GM19025 (cell line): Measurements from ENCODE around the gene MYL9.
"Not testable (repeated sequence)": the region's sequence is repeated elsewhere in the genome, so short reads cannot be mapped to it uniquely, and the experiment has no call there.

Experiments
- ATAC-seq: cut with Tn5 transposase; IDR thresholded peaks from one replicate; pipeline ENCODE4 v1.9.1; 2021; ENCODE audit warnings: mild to moderate bottlenecking, low read depth, moderate library complexity; ENCODE audit not compliant: unreplicated experiment

Gene MYL9

GRCh38 chr20:36541227-36541767, at the start of gene MYL9:
MYL9 (plus strand) TSS chr20:36541519; CDS start chr20:36544885, 3,366 bp downstream.
- ATAC-seq, result no peak

DNA sequence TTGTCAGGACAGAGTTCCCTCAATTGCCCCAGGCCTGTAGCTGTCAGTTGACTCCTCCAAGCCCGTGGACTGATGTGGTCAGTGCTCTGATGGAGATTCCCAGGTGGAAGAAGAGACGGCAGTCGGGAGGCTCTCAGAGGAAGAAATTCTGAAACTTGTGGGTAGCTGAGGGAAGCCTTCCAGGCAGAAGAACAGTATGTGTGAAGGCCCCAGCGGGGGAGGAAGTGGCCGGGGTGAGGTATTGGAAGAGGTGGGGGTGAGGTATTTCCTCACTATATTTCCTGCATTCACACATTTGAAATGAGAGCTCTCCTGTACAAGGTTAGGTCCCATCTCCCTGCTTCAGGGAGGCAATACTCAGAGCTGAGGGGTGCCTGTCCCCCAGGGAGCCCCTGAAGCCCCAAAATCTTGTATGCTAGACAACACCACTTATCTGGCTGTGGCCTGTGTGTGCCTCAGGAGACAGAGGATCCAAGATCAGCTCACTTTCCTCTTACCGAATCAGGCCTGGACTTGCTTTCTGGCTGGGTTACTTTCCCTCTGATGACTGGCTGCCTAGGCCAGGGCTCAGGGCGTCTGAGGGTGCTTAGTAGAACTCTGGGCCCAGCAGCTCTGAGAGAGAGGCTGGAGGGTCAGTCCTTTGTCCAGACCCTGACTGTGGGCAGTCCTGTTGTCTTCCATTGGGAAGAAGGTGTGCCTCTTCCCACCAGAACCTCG, 49.3 kb upstream of the MYL9 start:
- no peak for ATAC-seq

DNA sequence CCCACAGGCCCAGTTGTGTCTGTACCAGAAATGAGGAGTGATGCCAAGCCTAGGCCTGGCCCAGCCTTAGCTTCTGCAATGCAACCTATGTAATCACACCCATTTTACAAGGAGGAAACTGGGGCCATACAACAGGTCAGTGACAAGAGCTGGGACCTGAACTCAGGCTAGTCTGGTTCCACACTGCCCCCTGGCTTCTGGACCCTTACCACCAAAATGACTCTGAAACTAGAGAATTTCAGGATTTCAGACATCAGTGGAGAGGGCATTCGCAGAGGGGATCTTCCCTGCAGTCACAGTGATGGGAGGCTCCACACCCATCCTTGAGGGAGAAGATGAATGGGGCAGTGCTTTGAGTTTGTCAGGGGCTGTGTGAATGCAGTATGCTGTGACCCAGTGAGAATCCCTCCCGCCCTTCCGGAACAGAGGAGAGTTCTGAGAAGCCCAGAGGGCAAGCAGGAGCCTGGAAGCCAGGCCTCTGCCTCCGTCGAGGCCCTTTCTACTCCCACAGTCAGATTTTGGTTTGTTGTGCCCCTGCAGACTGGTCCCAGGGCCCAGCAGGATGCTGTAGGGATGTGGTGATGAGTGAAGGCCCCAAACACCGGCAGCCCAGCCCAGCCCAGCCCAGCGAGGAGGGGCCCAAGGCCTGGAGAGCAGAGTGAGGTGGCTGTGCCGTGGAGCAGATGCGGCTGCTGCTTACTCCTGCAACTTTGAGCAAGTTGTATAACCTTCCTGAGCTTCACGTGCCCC, 48.1 kb upstream of the MYL9 start:
- ATAC-seq, result no peak

DNA sequence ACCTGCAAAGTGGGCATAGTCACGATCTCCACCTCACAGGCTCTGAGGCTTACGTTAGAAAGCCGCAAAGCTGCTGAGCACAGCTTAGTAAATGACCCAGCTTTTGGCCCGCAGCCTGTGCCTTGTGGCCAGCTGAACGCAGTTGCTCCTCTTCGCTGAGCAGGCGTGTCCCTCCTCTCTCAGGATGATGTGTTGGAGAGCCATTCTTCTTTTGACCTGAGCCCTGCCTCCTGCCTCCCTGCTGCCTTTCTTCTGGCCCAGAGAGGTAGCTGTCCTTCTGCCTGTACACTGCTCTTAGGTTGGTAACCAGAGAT, 47.6 kb upstream of the MYL9 start:
- no peak for ATAC-seq

DNA sequence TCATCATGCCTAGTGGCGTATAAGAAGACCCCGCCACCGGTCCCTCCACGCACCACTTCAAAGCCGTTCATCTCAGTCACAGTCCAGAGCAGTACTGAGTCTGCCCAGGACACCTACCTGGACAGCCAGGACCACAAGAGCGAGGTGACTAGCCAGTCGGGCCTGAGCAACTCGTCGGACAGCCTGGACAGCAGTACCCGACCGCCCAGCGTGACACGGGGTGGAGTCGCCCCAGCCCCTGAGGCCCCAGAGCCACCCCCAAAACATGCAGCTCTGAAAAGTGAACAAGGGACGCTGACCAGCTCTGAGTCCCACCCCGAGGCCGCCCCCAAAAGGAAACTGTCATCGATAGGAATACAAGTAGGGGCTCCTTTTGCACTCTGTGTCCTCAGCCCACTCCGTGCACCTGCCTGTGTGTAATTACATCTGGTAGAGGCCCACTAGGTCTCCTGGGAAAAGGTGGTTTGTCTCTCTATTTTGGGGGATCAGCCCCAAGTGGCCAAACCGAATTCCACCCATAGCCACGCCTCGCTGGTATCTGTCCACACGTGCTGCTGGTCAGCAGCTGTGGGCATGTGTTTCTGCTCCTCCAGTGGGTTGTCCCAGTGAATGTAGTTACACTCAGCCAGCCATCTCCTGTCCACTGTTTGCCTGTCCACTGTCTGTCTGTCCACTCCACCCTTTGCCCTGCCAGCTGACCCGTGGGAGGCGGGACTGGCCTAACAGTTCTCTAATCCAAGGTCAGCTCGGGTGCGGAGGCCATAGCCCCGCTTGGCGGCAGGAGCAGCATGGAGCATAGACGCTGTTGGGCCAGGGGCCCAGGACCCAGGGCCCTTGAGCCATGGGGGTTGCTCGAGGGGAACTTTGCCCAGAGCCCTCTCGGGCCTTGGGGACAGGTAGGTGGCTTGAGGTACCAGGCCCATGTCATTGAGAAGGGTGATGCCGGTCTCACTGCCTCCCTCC, 44.3 kb upstream of the MYL9 start:
- ATAC-seq, result no peak

DNA sequence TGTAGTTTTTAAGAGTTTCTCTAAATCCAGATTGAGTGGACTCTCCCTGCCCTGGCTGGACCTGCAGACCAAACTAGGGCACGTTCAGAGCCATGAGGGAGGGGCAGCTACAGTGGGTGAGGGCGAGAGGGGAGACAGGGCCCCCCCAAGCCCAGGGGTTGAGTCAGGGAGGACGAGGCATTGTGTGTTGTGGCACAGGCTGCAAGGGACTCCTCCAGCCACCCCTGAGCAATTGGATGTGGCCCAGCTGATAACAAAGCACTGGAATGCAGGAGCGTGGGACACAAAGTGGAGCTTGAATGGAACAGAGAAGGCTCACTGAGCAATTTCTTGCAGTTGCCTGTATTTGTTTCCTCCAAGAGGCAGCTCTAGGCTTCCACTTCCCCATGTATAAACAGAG, 43.5 kb upstream of the MYL9 start:
- ATAC-seq, result no peak

- no peak for ATAC-seq
These were observed 42.7 kb upstream of the MYL9 start for GRCh38 chr20:36498386-36499179.

GRCh38 chr20:36499211-36499610, 42.1 kb upstream of the MYL9 start:
- ATAC-seq, result no peak

GRCh38 chr20:36499723-36500501, 41.4 kb upstream of the MYL9 start:
- ATAC-seq, result no peak

GRCh38 chr20:36501367-36502006, 39.8 kb upstream of the MYL9 start:
- ATAC-seq, result no peak

- ATAC-seq, result no peak
These were observed 37.0 kb upstream of the MYL9 start for GRCh38 chr20:36504295-36504694.

DNA sequence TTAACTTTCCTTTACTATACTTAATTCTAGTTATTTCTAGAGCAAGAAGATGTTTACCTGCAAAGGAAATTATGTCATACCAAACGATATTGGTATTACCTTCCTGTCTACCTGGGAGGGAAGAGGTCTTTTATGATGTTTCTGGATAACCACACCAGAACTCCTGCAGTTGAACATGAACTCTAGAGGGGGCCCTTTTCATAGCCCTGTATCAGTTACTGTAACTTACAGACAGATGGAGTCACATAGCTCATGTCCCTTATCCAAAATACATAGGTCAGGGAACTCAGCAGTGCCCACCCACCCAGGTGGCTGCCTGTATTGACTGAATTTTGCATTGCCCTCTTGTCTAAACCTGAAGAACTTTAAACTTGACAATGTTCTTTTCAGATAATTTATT, 35.1 kb upstream of the MYL9 start:
- no peak for ATAC-seq

DNA sequence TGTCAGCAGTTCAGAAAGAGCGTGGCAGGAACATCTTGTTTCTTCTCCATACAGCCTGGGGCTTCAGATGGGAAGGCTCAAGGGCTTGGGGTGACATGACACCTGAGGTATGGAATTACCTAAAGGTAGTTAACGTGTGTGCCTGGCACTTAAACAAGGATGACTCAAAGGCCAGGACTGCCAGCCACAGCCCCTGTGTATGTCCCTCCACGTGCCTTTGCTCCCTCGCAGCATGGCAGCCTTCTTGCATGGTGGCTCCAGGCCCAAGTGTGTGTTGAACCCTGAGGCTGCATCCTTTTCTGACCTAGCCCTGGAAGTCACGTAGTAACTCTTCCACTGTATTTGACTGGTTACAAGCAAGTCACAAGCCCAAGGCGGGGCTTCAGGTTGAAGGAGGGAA, 33.6 kb upstream of the MYL9 start:
- ATAC-seq, result no peak

DNA sequence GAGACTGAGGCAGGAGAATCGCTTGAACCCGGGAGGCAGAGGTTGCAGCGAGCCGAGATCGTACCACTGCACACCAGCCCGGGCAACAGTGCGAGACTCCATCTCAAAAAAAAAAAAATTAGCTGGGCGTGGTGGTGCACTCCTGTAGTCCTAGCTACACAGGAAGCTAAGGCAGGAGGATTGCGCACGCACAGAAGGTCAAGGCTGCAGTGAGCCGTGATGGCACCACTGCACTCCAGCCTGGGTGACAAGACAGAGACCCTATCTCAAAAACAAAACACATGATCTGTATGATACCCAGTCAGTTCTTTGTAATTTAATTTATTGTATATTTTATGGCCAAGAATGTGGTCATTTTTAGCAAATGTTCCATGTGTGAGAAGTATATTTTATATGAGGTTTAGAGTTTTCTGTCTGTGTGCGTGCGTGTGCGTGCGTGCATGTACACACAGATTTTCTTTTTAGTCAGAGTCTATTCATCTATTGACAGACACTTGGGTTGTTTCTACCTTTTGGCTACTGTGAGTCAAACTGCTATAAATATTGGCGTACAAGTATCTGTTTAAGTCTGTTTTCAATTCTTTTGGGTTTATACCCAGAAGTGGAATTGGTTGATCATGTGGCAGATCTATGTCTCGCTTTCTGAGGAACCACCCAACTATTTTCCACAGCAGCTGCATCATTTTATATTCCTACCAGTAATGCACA, 22.2 kb upstream of the MYL9 start:
- no peak for ATAC-seq

DNA sequence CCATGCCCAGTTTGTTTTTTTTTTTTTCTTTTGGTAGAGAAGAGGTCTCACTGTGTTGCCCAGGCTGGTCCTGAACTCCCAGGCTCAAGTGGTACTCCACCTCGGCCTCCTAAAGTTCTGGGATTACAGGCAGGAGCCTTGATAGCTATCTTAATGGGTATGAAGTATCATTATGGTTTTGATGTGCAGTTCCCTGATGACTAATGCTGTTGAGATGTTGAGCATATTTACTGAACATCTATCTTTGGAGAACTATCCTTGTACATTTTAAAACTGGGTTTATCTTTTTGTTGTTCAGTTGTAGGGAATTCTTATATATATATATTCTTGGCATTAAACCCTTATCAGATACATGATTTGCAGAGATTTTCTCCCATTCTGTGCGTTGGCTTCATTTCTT, 21.4 kb upstream of the MYL9 start:
- ATAC-seq, result no peak

GRCh38 chr20:36521526-36521925, 19.8 kb upstream of the MYL9 start:
- no peak for ATAC-seq

- not testable (repeated sequence) for ATAC-seq
These were observed 18.9 kb upstream of the MYL9 start for GRCh38 chr20:36522412-36522811.

- ATAC-seq, result no peak
These were observed 18.0 kb upstream of the MYL9 start for GRCh38 chr20:36523341-36523740.
